Activated CD8-positive, alpha-beta T cell treated with anti-CD3 and anti-CD28 coated beads for 36 hours (primary cell): ENCODE data around the gene MSN. TPM values are rescaled to one million over a fixed set of nuclear protein-coding genes. Genes with fewer than 3 reads are reported as not detected.
"Not testable (repeated sequence)": the region's sequence is repeated elsewhere in the genome, so short reads cannot be mapped to it uniquely, and the experiment has no call there.

Source experiments
- ATAC-seq: fragments of 200-7000 bp; cut with Tn5 transposase; one replicate; pipeline ENCODE4 v1.10.0; 2021; ENCODE audit warnings: mild to moderate bottlenecking, moderate library complexity
- CTCF ChIA-PET: fragments of 350-600 bp; sonication (Branson Sonifier 250); formaldehyde crosslinking; loops from one replicate; lab custom pipeline; 2021; ENCODE audit warnings: antibody characterized with exemption; lab: Charles Lee
- POLR2A ChIA-PET: fragments of 350-600 bp; sonication (Branson Sonifier 250); formaldehyde crosslinking; loops from one replicate; lab custom pipeline; 2021; ENCODE audit warnings: antibody characterized with exemption; lab: Charles Lee
- DNase-seq: peaks from one replicate; pipeline ENCODE4 v3.0.0-alpha.2; 2020
- H3K27ac Mint-ChIP-seq: one replicate; pipeline ENCODE4 v1.8.0; 2021; ENCODE audit warnings: mild to moderate bottlenecking, mixed read lengths
- H3K27me3 Mint-ChIP-seq: one replicate; pipeline ENCODE4 v1.8.0; 2021; ENCODE audit warnings: mixed read lengths
- H3K36me3 Mint-ChIP-seq: one replicate; pipeline ENCODE4 v1.8.0; 2021; ENCODE audit warnings: low read depth, mixed read lengths
- H3K4me1 Mint-ChIP-seq: one replicate; pipeline ENCODE4 v1.8.0; 2021; ENCODE audit warnings: low read depth, mixed read lengths
- H3K4me3 Mint-ChIP-seq: one replicate; pipeline ENCODE4 v1.8.0; 2021; ENCODE audit warnings: mild to moderate bottlenecking, moderate library complexity, mixed read lengths
- H3K9me3 Mint-ChIP-seq: one replicate; pipeline ENCODE4 v1.8.0; 2021; ENCODE audit warnings: mixed read lengths
- intact Hi-C: fragments of 100-400 bp; cut with micrococcal nuclease; formaldehyde crosslinking; loops from one replicate; pipeline ENCODE4 v1.10.0; 2022
- total RNA-seq, 2 experiments: library from RNA; stranded (reverse); gene quantifications; one replicate each; pipeline ENCODE4 v1.2.3, GENCODE V29; 2021
- TF ChIP-seq, protein P1 (sequence below): fragments of 200-600 bp; IDR thresholded peaks from one replicate; pipeline ENCODE4 v1.8.0; 2022; ENCODE audit warnings: antibody characterized with exemption, mild to moderate bottlenecking

Gene MSN
- total RNA-seq, 2 experiments from 2014 or later = 426 to 435 TPM

DNA sequence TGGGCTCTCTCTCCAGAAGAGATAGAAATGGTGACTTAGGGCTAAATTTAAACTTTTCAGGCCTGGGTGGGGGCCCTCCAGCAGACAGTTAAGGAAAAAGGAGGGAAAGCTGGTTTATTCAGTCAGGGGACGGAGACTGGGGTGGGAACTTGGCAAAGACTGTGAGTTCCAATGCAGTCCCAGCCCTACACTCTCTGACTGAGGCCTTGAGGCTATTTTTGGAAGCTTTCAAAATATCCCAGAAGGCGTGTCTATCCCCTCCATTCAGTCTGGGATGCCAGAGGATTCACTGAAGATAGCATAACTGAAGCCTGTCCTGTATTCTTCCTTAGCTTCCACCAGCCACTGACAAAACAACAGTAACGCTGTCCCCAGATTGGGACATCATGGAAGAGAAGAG lies 32.1 kb upstream of the MSN start:
- H3K27me3 Mint-ChIP-seq = no peaks in the 10 kb centered on the region
- intact Hi-C loops = no loop called here
- ATAC-seq (no peak), DNase-seq (no peak)
- H3K9me3 Mint-ChIP-seq = no peaks in the 10 kb centered on the region
- no peak overlapping the region for H3K27ac Mint-ChIP-seq
- CTCF ChIA-PET = no interaction called here
- H3K4me3 Mint-ChIP-seq = no peak overlapping the region
- TF ChIP-seq, protein P1, sequence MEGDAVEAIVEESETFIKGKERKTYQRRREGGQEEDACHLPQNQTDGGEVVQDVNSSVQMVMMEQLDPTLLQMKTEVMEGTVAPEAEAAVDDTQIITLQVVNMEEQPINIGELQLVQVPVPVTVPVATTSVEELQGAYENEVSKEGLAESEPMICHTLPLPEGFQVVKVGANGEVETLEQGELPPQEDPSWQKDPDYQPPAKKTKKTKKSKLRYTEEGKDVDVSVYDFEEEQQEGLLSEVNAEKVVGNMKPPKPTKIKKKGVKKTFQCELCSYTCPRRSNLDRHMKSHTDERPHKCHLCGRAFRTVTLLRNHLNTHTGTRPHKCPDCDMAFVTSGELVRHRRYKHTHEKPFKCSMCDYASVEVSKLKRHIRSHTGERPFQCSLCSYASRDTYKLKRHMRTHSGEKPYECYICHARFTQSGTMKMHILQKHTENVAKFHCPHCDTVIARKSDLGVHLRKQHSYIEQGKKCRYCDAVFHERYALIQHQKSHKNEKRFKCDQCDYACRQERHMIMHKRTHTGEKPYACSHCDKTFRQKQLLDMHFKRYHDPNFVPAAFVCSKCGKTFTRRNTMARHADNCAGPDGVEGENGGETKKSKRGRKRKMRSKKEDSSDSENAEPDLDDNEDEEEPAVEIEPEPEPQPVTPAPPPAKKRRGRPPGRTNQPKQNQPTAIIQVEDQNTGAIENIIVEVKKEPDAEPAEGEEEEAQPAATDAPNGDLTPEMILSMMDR = no peak
- no peaks in the 10 kb centered on the region for H3K36me3 Mint-ChIP-seq
- POLR2A ChIA-PET = no interaction called here
- peaks cover 4% of the 10 kb centered on the region for H3K4me1 Mint-ChIP-seq

DNA sequence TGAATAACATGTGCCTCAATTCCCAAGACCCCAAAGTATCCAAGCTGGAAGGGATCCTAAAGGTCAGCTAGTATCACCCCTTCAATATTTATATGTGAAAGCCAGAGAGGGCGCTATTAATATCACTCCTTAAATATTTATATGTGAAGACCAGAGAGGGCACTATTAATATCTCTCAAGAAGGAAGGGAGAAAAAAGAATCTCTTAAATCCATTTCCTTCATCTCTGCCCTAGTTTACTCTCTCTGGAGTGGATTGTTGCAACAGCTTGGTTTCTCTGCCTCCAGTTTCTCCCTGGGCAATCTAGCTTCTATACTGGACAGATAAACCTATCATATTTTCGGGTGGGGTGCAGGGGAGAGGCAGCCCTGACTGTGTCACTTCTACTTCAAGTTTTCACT lies 31.6 kb upstream of the MSN start:
- intact Hi-C loops = no loop called here
- H3K4me1 Mint-ChIP-seq = peaks cover 4% of the 10 kb centered on the region
- no peaks in the 10 kb centered on the region for H3K9me3 Mint-ChIP-seq
- no peaks in the 10 kb centered on the region for H3K27me3 Mint-ChIP-seq
- no peak overlapping the region for H3K4me3 Mint-ChIP-seq
- TF ChIP-seq, protein P1 = no peak
- no peak for DNase-seq
- ChIA-PET CTCF (no interaction called here), POLR2A (no interaction called here)
- H3K27ac Mint-ChIP-seq = no peak overlapping the region
- H3K36me3 Mint-ChIP-seq = no peaks in the 10 kb centered on the region
- no peak for ATAC-seq

DNA sequence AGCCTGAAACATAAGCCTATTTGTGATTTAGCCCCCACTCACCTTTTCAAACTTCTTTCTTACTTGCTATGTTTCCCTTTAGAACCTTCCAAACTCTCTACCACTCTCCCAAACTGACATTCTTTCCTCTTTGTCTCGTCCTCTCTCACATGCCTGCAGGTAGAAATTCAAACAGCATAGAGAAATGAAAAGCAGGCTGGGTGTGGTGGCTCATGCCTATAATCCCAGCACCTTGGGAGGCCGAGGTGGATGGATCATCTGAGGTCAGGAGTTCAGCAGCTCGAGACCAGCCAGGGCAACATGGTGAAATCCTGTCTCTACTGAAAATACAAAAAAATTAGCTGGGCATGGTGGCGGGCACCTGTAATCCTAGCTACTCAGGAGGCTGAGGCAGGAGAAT lies 31.2 kb upstream of the MSN start:
- CTCF ChIA-PET, ATAC-seq, H3K9me3 Mint-ChIP-seq, POLR2A ChIA-PET, H3K4me1 Mint-ChIP-seq, H3K27me3 Mint-ChIP-seq, H3K4me3 Mint-ChIP-seq, H3K36me3 Mint-ChIP-seq, DNase-seq, H3K27ac Mint-ChIP-seq, intact Hi-C loops: not testable (repeated sequence)

DNA sequence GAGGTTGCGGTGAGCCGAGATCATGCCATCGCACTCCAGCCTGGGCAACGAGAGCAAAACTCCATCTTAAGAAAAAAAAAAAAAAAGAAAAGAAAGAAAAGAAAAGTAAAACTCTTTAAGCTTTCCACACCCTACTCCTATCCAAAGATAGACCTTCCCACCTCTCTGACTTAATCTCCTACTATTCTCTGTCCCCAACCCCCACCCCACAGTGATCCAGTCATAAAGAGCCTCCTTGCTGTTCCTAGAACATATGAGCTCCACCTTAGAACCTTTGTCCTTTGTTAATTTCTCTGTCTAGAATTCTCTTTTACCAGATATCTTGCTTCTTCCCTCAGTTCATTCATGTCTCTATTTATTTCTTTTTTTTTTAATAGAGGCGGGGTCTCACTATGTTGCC lies 30.1 kb upstream of the MSN start:
- intact Hi-C loops = no loop called here
- TF ChIP-seq, protein P1 = no peak
- DNase-seq (no peak), ATAC-seq (no peak)
- Mint-ChIP-seq H3K4me1 (peaks cover 4% of the 10 kb centered on the region), H3K27ac (no peak overlapping the region), H3K27me3 (no peaks in the 10 kb centered on the region), H3K4me3 (no peak overlapping the region), H3K36me3 (no peaks in the 10 kb centered on the region), H3K9me3 (no peaks in the 10 kb centered on the region)
- ChIA-PET POLR2A (no interaction called here), CTCF (no interaction called here)

- DNase-seq (no peak), ATAC-seq (no peak)
- intact Hi-C loops = no loop called here
- TF ChIP-seq, protein P1 = no peak
- ChIA-PET CTCF (interaction anchor here (1.2 kb wide), 1 partner anchor 11 kb away, joined by 3 read pairs; no protein-coding TSS in a partner anchor), POLR2A (interaction anchor here (0.9 to 1.9 kb wide), 2 partner anchors 21 to 41 kb away, joined by 3 to 4 read pairs; no protein-coding TSS in a partner anchor)
- no peak overlapping the region for H3K27ac Mint-ChIP-seq
- H3K36me3 Mint-ChIP-seq = no peaks in the 10 kb centered on the region
- peaks cover 25% of the 10 kb centered on the region for H3K4me1 Mint-ChIP-seq
- H3K9me3 Mint-ChIP-seq = no peaks in the 10 kb centered on the region
- H3K27me3 Mint-ChIP-seq = no peaks in the 10 kb centered on the region
- no peak overlapping the region for H3K4me3 Mint-ChIP-seq
Measured at GRCh38 chrX:65642914-65643491, 24.5 kb upstream of the MSN start.
